Sigmoid colon (tissue), 7 donors: ENCODE measurements around the gene LEUTX. TPM values are rescaled to one million over a fixed set of nuclear protein-coding genes. Genes with fewer than 3 reads are reported as not detected.

Source experiments
- DNase-seq: peaks from one replicate; pipeline ENCODE4 v3.0.0-alpha.2; 2019
- H3K27ac ChIP-seq, 4 donors: fragments of 200-600 bp; sonication (generic); one replicate each; pipeline ENCODE4 v1.5.1; 2016 to 2019; ENCODE audit warnings: mild to moderate bottlenecking in 1 of 4
- H3K27me3 ChIP-seq, 3 donors: fragments of 200-600 bp; sonication (generic); one replicate each; pipeline ENCODE4 v1.5.1; 2019; ENCODE audit warnings: mild to moderate bottlenecking in 1 of 3
- H3K36me3 ChIP-seq, 4 donors: fragments of 200-600 bp; sonication (generic); one replicate each; pipeline ENCODE4 v1.5.1; 2016 to 2019
- H3K4me1 ChIP-seq, 4 donors: fragments of 200-600 bp; sonication (generic); one replicate each; pipeline ENCODE4 v1.5.1; 2017 to 2019
- H3K4me3 ChIP-seq, 4 donors: fragments of 200-600 bp; sonication (generic); one replicate each; pipeline ENCODE4 v1.5.1; 2017 to 2019; ENCODE audit warnings: mild to moderate bottlenecking in 2 of 4, moderate library complexity in 1 of 4
- H3K9me3 ChIP-seq, 4 donors: fragments of 200-600 bp in 3 of 4; sonication (generic) in 3 of 4; one replicate each; pipeline versions ENCODE4 v1.5.1 to v1.6.1; 2013 to 2019
- CTCF ChIP-seq, 4 experiments: fragments of 450-650 bp in 3 of 4; fragments of 200-600 bp in 1 of 4; IDR thresholded peaks; one replicate each; pipeline ENCODE4 v1.5.1; 2016 to 2019; ENCODE audit warnings: antibody characterized with exemption in 4 of 4, mild to moderate bottlenecking in 3 of 4, moderate library complexity in 2 of 4
- EP300 ChIP-seq, 4 donors: sonication (generic); formaldehyde crosslinking; IDR thresholded peaks; one replicate each; pipeline ENCODE4 v1.6.1; 2017; ENCODE audit warnings: antibody characterized with exemption in 4 of 4
- POLR2A ChIP-seq, 2 donors: fragments of 450-650 bp; IDR thresholded peaks; one replicate each; pipeline ENCODE4 v1.6.1; 2016; ENCODE audit warnings: antibody characterized with exemption in 2 of 2, mild to moderate bottlenecking in 2 of 2, moderate library complexity in 2 of 2
- POLR2AphosphoS5 ChIP-seq, 4 donors: sonication (generic); formaldehyde crosslinking; IDR thresholded peaks; one replicate each; pipeline ENCODE4 v1.6.1; 2017; ENCODE audit warnings: antibody characterized with exemption in 4 of 4
- WGBS, 2 donors: extraction: QIAGEN DNeasy Blood & Tissue Kit; methylation state at CpG; one replicate each; pipeline ENCODE4 v1.1.7; 2013; 5-methylcytosine and 5-hydroxymethylcytosine counted together
- intact Hi-C: fragments of 100-400 bp; cut with DNase I; formaldehyde crosslinking; loops from one replicate; pipeline ENCODE4 v1.15.1; 2023
- polyA plus RNA-seq, 3 donors: library from polyadenylated mRNA; stranded (reverse); fragments of 200-250 nt; gene quantifications; one replicate each; pipeline ENCODE4 v1.2.3, GENCODE V29; 2013
- total RNA-seq, 4 donors: library from RNA; depleted of rRNA; stranded (reverse); fragments of >200 nt; gene quantifications; one replicate each; pipeline ENCODE4 v1.1.0, GENCODE V29; 2016
- donor health status: healthy with polysubstance abuse.
- donor health status: Bipolar disorder and iron deficiency.
- donor health status: healthy.

Gene LEUTX
- total and polyA plus RNA-seq, 7 donors, result not detected

DNA sequence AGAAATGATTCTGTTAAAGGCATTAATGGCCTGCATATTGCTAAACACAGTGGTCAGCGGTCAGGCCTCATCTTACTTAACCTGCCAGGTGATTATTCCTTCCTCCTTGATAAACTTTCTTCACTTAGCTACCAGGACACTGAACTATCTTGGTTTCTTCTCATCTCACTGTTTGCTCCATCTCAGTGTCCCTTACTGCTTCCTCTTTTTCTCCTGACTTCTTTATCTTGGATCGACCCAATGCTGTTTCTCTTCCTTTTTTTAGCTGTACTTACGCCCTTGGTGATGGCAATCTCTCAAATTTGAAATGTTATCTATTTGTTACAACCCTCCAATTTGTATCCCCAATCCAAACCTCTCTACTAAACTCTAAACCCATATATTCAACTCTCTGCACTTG, 33.0 kb upstream of the LEUTX start:
- no peaks in the 10 kb centered on the region for H3K4me1 ChIP-seq

DNA sequence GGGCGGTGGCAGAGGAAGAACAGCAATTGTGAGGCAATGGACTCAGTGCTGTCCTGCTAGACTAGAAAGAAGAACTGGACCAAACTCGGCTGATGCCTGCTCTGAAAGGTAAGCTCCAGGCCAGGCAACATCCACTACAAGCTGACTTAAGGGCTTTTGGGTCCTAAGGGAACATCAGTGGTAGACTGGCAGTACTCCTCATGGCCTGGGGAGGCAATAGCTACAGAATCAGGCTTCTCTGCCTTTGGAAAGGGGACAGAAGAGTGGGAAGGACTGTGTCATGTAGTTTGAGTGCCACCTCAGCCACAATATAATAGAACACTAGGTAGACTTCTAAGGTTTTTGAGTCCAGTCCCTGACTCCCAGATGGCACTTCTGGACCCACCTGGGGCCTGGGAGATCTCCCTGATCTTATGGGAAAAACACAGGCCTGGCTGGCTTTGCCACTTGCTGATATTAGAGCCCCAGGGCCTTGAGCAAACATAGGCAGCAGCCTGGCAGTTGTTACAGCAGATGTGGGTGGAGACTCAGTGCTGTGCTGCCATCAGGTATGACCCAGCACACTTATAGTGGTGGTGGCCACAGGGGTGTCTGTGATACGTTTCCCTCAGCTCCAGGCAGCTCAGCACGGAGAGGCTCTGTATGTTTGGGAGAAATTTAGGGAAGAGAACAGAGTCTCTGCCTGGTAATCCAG, 31.7 kb upstream of the LEUTX start:
- intact Hi-C loops, result no loop called here
- 79 to 80% methylated on average over 4 of the region's 4 CpGs for WGBS, 2 donors
- no peaks in the 10 kb centered on the region for H3K36me3 ChIP-seq
- H3K4me1 ChIP-seq, result no peaks in the 10 kb centered on the region
- H3K27ac ChIP-seq, result no peak overlapping the region
- peaks cover 0 to 18% (median 0%) of the 10 kb centered on the region in 3 donors for H3K27me3 ChIP-seq
- no peak overlapping the region for H3K4me3 ChIP-seq
- H3K9me3 ChIP-seq, result no peaks in the 10 kb centered on the region
- DNase-seq, result no peak
- no peak for TF ChIP-seq POLR2AphosphoS5 (IDR thresholded peaks at IDR 0.05)
- TF ChIP-seq EP300 (IDR thresholded peaks at IDR 0.05), result no peak
- TF ChIP-seq POLR2A (IDR thresholded peaks at IDR 0.05), result no peak
- TF ChIP-seq CTCF (IDR thresholded peaks at IDR 0.05), result no peak

More for the DNA sequence above, 33.0 kb upstream of the LEUTX start:
- no peak overlapping the region for H3K27ac ChIP-seq
- H3K27me3 ChIP-seq, result peaks cover 0 to 15% (median 0%) of the 10 kb centered on the region in 3 donors
- TF ChIP-seq EP300 (IDR thresholded peaks at IDR 0.05) (no peak), POLR2A (IDR thresholded peaks at IDR 0.05) (no peak), CTCF (IDR thresholded peaks at IDR 0.05) (no peak), POLR2AphosphoS5 (IDR thresholded peaks at IDR 0.05) (no peak)
- no peaks in the 10 kb centered on the region for H3K36me3 ChIP-seq
- DNase-seq, result no peak
- no peaks in the 10 kb centered on the region for H3K9me3 ChIP-seq
- 56 to 67% methylated on average over 3 of the region's 3 CpGs for WGBS, 2 donors
- no peak overlapping the region for H3K4me3 ChIP-seq
- intact Hi-C loops, result no loop called here

- no peak for TF ChIP-seq EP300 (IDR thresholded peaks at IDR 0.05)
- TF ChIP-seq CTCF (IDR thresholded peaks at IDR 0.05), result no peak
- no peak for TF ChIP-seq POLR2A (IDR thresholded peaks at IDR 0.05)
- TF ChIP-seq POLR2AphosphoS5 (IDR thresholded peaks at IDR 0.05), result no peak
- H3K4me1 ChIP-seq, result no peaks in the 10 kb centered on the region
- no peak overlapping the region for H3K27ac ChIP-seq
- H3K36me3 ChIP-seq, result no peaks in the 10 kb centered on the region
- 81 to 84% methylated on average over 5 of the region's 5 CpGs for WGBS, 2 donors
- H3K9me3 ChIP-seq, result no peaks in the 10 kb centered on the region
- DNase-seq, result no peak
- intact Hi-C loops, result no loop called here
- H3K4me3 ChIP-seq, result no peak overlapping the region
- peaks cover 0 to 18% (median 0%) of the 10 kb centered on the region in 3 donors for H3K27me3 ChIP-seq
Observed at GRCh38 chr19:39749981-39750380, 28.7 kb upstream of the LEUTX start.

- Histone ChIP-seq H3K27ac (no peak overlapping the region), H3K9me3 (no peaks in the 10 kb centered on the region), H3K4me1 (no peaks in the 10 kb centered on the region), H3K4me3 (no peak overlapping the region), H3K27me3 (peaks cover 0 to 13% (median 0%) of the 10 kb centered on the region in 3 donors), H3K36me3 (no peaks in the 10 kb centered on the region)
- TF ChIP-seq EP300 (IDR thresholded peaks at IDR 0.05) (no peak), POLR2A (IDR thresholded peaks at IDR 0.05) (no peak), POLR2AphosphoS5 (IDR thresholded peaks at IDR 0.05) (no peak)
- DNase-seq, result no peak
- intact Hi-C loops, result no loop called here
Observed at GRCh38 chr19:39752390-39752789, 26.3 kb upstream of the LEUTX start.

DNA sequence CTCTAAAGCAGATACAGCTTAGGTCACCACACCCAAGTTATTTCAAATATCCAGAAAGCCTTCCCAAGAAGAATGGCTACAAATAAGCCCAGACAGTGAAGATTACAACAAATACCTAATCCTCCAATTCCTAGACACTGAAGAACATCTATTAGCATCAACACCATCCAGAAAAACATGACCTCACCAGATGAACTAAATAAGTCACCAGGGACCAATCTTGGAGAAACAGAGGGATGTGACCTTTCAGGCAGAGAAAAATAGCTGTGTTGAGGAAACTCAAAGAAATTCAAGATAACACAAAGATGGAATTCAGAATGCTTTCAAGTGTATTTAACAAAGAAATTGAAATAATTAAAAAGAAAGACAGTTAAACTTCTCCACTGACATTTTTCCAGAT, 25.9 kb upstream of the LEUTX start:
- intact Hi-C loops, result no loop called here
- DNase-seq, result no peak
- Histone ChIP-seq H3K4me3 (no peak overlapping the region), H3K27ac (no peak overlapping the region), H3K36me3 (no peaks in the 10 kb centered on the region), H3K4me1 (no peaks in the 10 kb centered on the region), H3K9me3 (no peaks in the 10 kb centered on the region), H3K27me3 (peaks cover 0 to 13% (median 0%) of the 10 kb centered on the region in 3 donors)
- TF ChIP-seq POLR2A (IDR thresholded peaks at IDR 0.05) (no peak), EP300 (IDR thresholded peaks at IDR 0.05) (no peak), POLR2AphosphoS5 (IDR thresholded peaks at IDR 0.05) (no peak), CTCF (IDR thresholded peaks at IDR 0.05) (no peak)
